ENCODE data around the gene CMTM2.

GRCh38 chr16:66594739-66595138, 15.5 kb downstream of the CMTM2 start:
- TF ChIP-seq CTCF (IDR thresholded peaks at IDR 0.05): no peak
- no peak for TF ChIP-seq POLR2AphosphoS5 (IDR thresholded peaks at IDR 0.05; ENCODE audit: low read depth, low read length)
- no peak for TF ChIP-seq REST (IDR thresholded peaks at IDR 0.05; ENCODE audit: insufficient read depth in 1 of 2, low read depth in 2 of 2, low read length in 1 of 2)
- no peak for TF ChIP-seq TCF7L2 (IDR thresholded peaks at IDR 0.05; ENCODE audit: low read depth, low read length)

Data from Panc1 (cell line).